Fibroblast of pulmonary artery (primary cell): ENCODE data around the gene KCNK17.

Source experiments
- DNase-seq: peaks from one replicate; pipeline ENCODE4 v3.0.0-alpha.2; 2010; ENCODE audit warnings: low read depth
- H3K4me3 ChIP-seq: replicated peaks from 2 replicates; pipeline ENCODE4 v1.5.1; 2011; ENCODE audit warnings: low read depth, mild to moderate bottlenecking, control low read depth, low read length, moderate library complexity
- CTCF ChIP-seq: IDR thresholded peaks from 2 replicates; pipeline ENCODE4 v1.5.1; 2011; ENCODE audit warnings: mild to moderate bottlenecking, control low read depth, low read length, inconsistent platforms; ENCODE audit errors: missing control alignments

KCNK17 gene

GRCh38 chr6:39314273-39314795 is at the start of gene KCNK17:
TSS of gene KCNK17 (minus strand) at chr6:39314419. CDS start at chr6:39314320, 99 bp downstream.
- no peak for TF ChIP-seq CTCF
- no peak within 1 kb of the TSS for H3K4me3 ChIP-seq
- DNase-seq, result no peak

GRCh38 chr6:39363280-39363679 is 49.1 kb upstream of the KCNK17 start:
- H3K4me3 ChIP-seq, result no peak overlapping the region
- TF ChIP-seq CTCF, result no peak
- DNase-seq, result no peak

- H3K4me3 ChIP-seq, result no peak overlapping the region
- no peak for TF ChIP-seq CTCF
- DNase-seq, result peak; percentile 10
Observed at GRCh38 chr6:39362487-39362865, 48.3 kb upstream of the KCNK17 start.

GRCh38 chr6:39361657-39362486 is 47.7 kb upstream of the KCNK17 start:
- H3K4me3 ChIP-seq, result no peak overlapping the region
- DNase-seq, result peak; percentile 69

GRCh38 chr6:39360378-39360777 is 46.2 kb upstream of the KCNK17 start:
- DNase-seq, result no peak
- H3K4me3 ChIP-seq, result no peak overlapping the region
- no peak for TF ChIP-seq CTCF

More at GRCh38 chr6:39361657-39362486, 47.7 kb upstream of the KCNK17 start:
- peak; percentile 85 for TF ChIP-seq CTCF

GRCh38 chr6:39357998-39358686 is 43.9 kb upstream of the KCNK17 start:
- TF ChIP-seq CTCF, result no peak
- peak; percentile 86 for DNase-seq
- no peak overlapping the region for H3K4me3 ChIP-seq
